Measurements from ENCODE around the gene MPND.

DNA sequence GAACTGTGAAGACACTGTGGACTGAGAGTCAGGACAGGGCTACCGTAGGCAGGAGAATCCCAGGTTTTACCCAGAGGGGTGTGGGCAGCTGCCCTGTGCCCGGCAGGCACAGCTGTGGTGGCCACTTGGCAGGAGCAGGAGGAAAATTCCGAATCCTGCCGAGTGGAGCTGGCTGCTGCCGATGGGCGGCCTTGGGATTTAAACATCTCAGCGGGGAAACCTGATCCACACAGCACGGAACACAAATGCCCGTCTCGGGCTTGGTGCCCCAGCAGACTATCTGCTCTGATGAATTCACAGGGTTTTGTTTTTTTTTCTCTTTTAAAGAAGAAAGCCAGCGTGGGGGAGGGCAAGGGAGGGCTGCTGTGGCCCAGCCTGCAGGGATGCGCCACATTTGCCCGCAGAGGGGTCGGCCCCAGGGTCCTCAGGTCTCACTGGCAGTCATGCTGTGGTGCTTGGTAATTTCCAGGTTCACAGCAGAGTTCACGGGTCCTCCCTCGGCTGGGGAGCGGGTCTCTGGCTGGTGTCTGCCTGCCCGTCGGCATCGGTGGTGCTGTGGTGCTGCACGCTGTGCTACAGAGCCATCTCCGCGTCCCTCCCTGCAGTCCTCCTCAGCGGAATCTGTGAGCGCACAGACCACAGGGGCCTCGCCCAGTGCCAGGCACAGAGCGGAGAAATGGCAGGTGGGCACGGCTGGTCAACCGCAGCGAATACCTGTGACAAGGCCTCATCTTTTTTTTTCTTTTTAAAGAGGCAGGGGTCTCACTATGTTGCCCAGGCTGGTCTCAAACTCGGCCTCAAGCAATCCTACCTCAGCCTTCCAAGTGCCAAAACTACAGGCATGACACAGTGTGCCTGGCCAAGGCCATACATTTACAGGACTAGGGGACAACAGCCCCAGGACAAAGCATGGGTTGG lies 28.1 kb downstream of the MPND start:
- TF ChIP-seq RFXAP (CRISPR knock-in tag; IDR thresholded peaks at IDR 0.05; ENCODE audit: borderline replicate concordance), result no peak
- TF ChIP-seq ZNF777 (CRISPR knock-in tag; IDR thresholded peaks at IDR 0.05), result no peak
- no peak for TF ChIP-seq NR2C2 (CRISPR knock-in tag; IDR thresholded peaks at IDR 0.05; ENCODE audit: borderline replicate concordance)
- no peak for TF ChIP-seq ZSCAN20 (CRISPR knock-in tag; IDR thresholded peaks at IDR 0.05; ENCODE audit: borderline replicate concordance)
- TF ChIP-seq, protein P1, sequence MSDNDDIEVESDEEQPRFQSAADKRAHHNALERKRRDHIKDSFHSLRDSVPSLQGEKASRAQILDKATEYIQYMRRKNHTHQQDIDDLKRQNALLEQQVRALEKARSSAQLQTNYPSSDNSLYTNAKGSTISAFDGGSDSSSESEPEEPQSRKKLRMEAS (IDR thresholded peaks at IDR 0.05), result no peak
- TF ChIP-seq HNRNPLL (IDR thresholded peaks at IDR 0.05; ENCODE audit: low read depth, low read length, poor library complexity, severe bottlenecking), result no peak
- TF ChIP-seq, protein P2, sequence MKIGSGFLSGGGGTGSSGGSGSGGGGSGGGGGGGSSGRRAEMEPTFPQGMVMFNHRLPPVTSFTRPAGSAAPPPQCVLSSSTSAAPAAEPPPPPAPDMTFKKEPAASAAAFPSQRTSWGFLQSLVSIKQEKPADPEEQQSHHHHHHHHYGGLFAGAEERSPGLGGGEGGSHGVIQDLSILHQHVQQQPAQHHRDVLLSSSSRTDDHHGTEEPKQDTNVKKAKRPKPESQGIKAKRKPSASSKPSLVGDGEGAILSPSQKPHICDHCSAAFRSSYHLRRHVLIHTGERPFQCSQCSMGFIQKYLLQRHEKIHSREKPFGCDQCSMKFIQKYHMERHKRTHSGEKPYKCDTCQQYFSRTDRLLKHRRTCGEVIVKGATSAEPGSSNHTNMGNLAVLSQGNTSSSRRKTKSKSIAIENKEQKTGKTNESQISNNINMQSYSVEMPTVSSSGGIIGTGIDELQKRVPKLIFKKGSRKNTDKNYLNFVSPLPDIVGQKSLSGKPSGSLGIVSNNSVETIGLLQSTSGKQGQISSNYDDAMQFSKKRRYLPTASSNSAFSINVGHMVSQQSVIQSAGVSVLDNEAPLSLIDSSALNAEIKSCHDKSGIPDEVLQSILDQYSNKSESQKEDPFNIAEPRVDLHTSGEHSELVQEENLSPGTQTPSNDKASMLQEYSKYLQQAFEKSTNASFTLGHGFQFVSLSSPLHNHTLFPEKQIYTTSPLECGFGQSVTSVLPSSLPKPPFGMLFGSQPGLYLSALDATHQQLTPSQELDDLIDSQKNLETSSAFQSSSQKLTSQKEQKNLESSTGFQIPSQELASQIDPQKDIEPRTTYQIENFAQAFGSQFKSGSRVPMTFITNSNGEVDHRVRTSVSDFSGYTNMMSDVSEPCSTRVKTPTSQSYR (CRISPR knock-in tag; IDR thresholded peaks at IDR 0.05; ENCODE audit: borderline replicate concordance), result no peak
- TF ChIP-seq SP1 (IDR thresholded peaks at IDR 0.05), result no peak
- no peak for TF ChIP-seq SP1 (CRISPR knock-in tag; IDR thresholded peaks at IDR 0.05)
- no peak for TF ChIP-seq ZFY (CRISPR knock-in tag; IDR thresholded peaks at IDR 0.05)

Measured in HepG2 (cell line).